Hepatocyte (in vitro differentiated cells): ENCODE results near the gene CALB2. TPM values are rescaled to one million over a fixed set of nuclear protein-coding genes. Genes with fewer than 3 reads are reported as not detected.
A peak's percentile ranks its signal among the peaks of the same experiment; 100 is the strongest.

ENCODE experiments used
- DNase-seq: peaks from one replicate; pipeline ENCODE4 v3.0.0-alpha.2; 2016; ENCODE audit warnings: low spot score
- H2AFZ ChIP-seq: fragments of 200-600 bp; sonication (generic); 2 replicates; pipeline ENCODE4 v1.6.0; 2016; ENCODE audit warnings: antibody characterized with exemption, mild to moderate bottlenecking
- H3K27ac ChIP-seq: fragments of 200-600 bp; sonication (generic); 2 replicates; pipeline ENCODE4 v1.5.1; 2016; ENCODE audit warnings: mild to moderate bottlenecking
- H3K27me3 ChIP-seq: fragments of 200-600 bp; sonication (generic); 2 replicates; pipeline ENCODE4 v1.6.1; 2016
- H3K36me3 ChIP-seq: fragments of 200-600 bp; sonication (generic); replicated peaks from 2 replicates; pipeline ENCODE4 v1.5.1; 2016; ENCODE audit warnings: low read depth; ENCODE audit not compliant: insufficient read depth
- H3K4me1 ChIP-seq: fragments of 200-600 bp; sonication (generic); 2 replicates; pipeline ENCODE4 v1.5.1; 2016; ENCODE audit warnings: mild to moderate bottlenecking, moderate library complexity; ENCODE audit not compliant: insufficient read depth
- H3K4me2 ChIP-seq: fragments of 200-600 bp; sonication (generic); 2 replicates; pipeline ENCODE4 v1.6.0; 2016
- H3K4me3 ChIP-seq: fragments of 200-600 bp; sonication (generic); 2 replicates; pipeline ENCODE4 v1.5.1; 2016; ENCODE audit warnings: mild to moderate bottlenecking
- H3K79me2 ChIP-seq: fragments of 200-600 bp; sonication (generic); 2 replicates; pipeline ENCODE4 v1.6.0; 2017; ENCODE audit warnings: mild to moderate bottlenecking
- H3K9me2 ChIP-seq: fragments of 200-600 bp; sonication (generic); replicated peaks from 2 replicates; pipeline ENCODE4 v1.6.0; 2017; ENCODE audit warnings: mild to moderate bottlenecking; ENCODE audit not compliant: insufficient read depth
- H3K9me3 ChIP-seq: fragments of 200-600 bp; sonication (generic); 2 replicates; pipeline ENCODE4 v1.5.1; 2016; ENCODE audit warnings: low read depth, mild to moderate bottlenecking
- H4K20me1 ChIP-seq: fragments of 200-600 bp; sonication (generic); 2 replicates; pipeline ENCODE4 v1.6.0; 2016; ENCODE audit warnings: mild to moderate bottlenecking; ENCODE audit not compliant: insufficient read depth, poor library complexity, severe bottlenecking
- CTCF ChIP-seq: fragments of 200-600 bp; sonication (generic); IDR thresholded peaks from 2 replicates; pipeline ENCODE4 v1.5.1; 2016; ENCODE audit warnings: antibody characterized with exemption, mild to moderate bottlenecking; ENCODE audit not compliant: poor library complexity
- EZH2 ChIP-seq: fragments of 200-600 bp; sonication (generic); IDR thresholded peaks from 2 replicates; pipeline ENCODE4 v1.6.1; 2016; ENCODE audit warnings: antibody characterized with exemption, mild to moderate bottlenecking, borderline replicate concordance
- EZH2phosphoT487 ChIP-seq: fragments of 200-600 bp; sonication (generic); IDR thresholded peaks from one replicate; pipeline ENCODE4 v1.6.1; 2018; ENCODE audit warnings: antibody characterized with exemption, mild to moderate bottlenecking, low read depth, moderate library complexity; ENCODE audit not compliant: unreplicated experiment, severe bottlenecking
- WGBS: methylation state at CpG from one replicate; pipeline ENCODE4 v1.1.6; 2016; ENCODE audit warnings: low lambda C conversion rate; ENCODE audit errors: missing lambda C conversion rate; 5-methylcytosine and 5-hydroxymethylcytosine counted together
- polyA plus RNA-seq: library from polyadenylated mRNA; unstranded; fragments of >200 nt; fragmentation: Nextera tagmentation; extraction: Ambion mirVana; gene quantifications from 2 replicates; pipeline ENCODE4 v1.2.1, GENCODE V29; 2016
- total RNA-seq: library from RNA; depleted of rRNA; stranded (reverse); fragments of >200 nt; gene quantifications from 2 replicates; pipeline ENCODE4 v1.2.3, GENCODE V29; 2014

CALB2 gene
- total and polyA plus RNA-seq, 2 experiments from 2014 or later: 2.3 to 6.5 TPM

GRCh38 chr16:71367241-71367976, 8.9 kb downstream of the CALB2 start:
- Histone ChIP-seq H3K79me2 (no peaks in the 10 kb centered on the region), H3K27me3 (no peaks in the 10 kb centered on the region), H3K9me3 (no peaks in the 10 kb centered on the region), H3K4me3 (no peak overlapping the region), H3K27ac (no peak overlapping the region), H3K4me2 (no peak overlapping the region), H4K20me1 (no peaks in the 10 kb centered on the region), H3K4me1 (no peaks in the 10 kb centered on the region), H3K9me2 (no peaks in the 10 kb centered on the region), H2AFZ (no peak overlapping the region), H3K36me3 (no peaks in the 10 kb centered on the region)
- TF ChIP-seq EZH2 (no peak), CTCF (peak; percentile 44), EZH2phosphoT487 (no peak)
- peak; percentile 69 for DNase-seq
- 65% methylated on average over 12 of the region's 12 CpGs for WGBS

- WGBS: 95% methylated on average over 10 of the region's 10 CpGs
- H3K27me3 ChIP-seq: no peaks in the 10 kb centered on the region
- no peak overlapping the region for H3K4me2 ChIP-seq
- H3K9me2 ChIP-seq: no peaks in the 10 kb centered on the region
- H3K27ac ChIP-seq: no peak overlapping the region
- H3K79me2 ChIP-seq: no peaks in the 10 kb centered on the region
- no peak overlapping the region for H2AFZ ChIP-seq
- H3K9me3 ChIP-seq: no peaks in the 10 kb centered on the region
- no peaks in the 10 kb centered on the region for H3K4me1 ChIP-seq
- H3K36me3 ChIP-seq: no peaks in the 10 kb centered on the region
- H4K20me1 ChIP-seq: no peaks in the 10 kb centered on the region
- no peak for DNase-seq
- TF ChIP-seq CTCF: no peak
- TF ChIP-seq EZH2: no peak
- no peak for TF ChIP-seq EZH2phosphoT487
- no peak overlapping the region for H3K4me3 ChIP-seq
Observed at GRCh38 chr16:71368958-71369357, 10.4 kb downstream of the CALB2 start.

- Histone ChIP-seq H3K4me2 (no peak overlapping the region), H3K79me2 (no peaks in the 10 kb centered on the region), H2AFZ (no peak overlapping the region), H4K20me1 (no peaks in the 10 kb centered on the region), H3K27me3 (no peaks in the 10 kb centered on the region), H3K9me3 (no peaks in the 10 kb centered on the region), H3K4me3 (no peak overlapping the region), H3K36me3 (no peaks in the 10 kb centered on the region), H3K4me1 (no peaks in the 10 kb centered on the region), H3K27ac (no peak overlapping the region), H3K9me2 (no peaks in the 10 kb centered on the region)
- DNase-seq: no peak
- no peak for TF ChIP-seq EZH2phosphoT487
- TF ChIP-seq EZH2: no peak
- TF ChIP-seq CTCF: no peak
- WGBS: 72% methylated on average over 11 of the region's 11 CpGs
Observed at GRCh38 chr16:71369494-71369893, 11.0 kb downstream of the CALB2 start.
